PFSK-1 (cell line): ENCODE measurements around the gene NIPA2.

Source experiments
- POLR2AphosphoS5 ChIP-seq: IDR thresholded peaks from 2 replicates; pipeline ENCODE4 v1.6.1; 2012; ENCODE audit warnings: low read depth, mild to moderate bottlenecking, control low read depth, low read length, moderate library complexity
- REST ChIP-seq, 2 experiments: IDR thresholded peaks; 2 replicates each; pipeline versions ENCODE4 v1.6.1 to v1.8.0; 2011 to 2012; ENCODE audit warnings: low read depth in 2 of 2, low read length in 2 of 2, control low read depth in 1 of 2, inconsistent platforms in 1 of 2, mild to moderate bottlenecking in 1 of 2, moderate library complexity in 1 of 2; ENCODE audit not compliant: insufficient read depth in 1 of 2
- SIN3A ChIP-seq: IDR thresholded peaks from 2 replicates; pipeline ENCODE4 v1.6.1; 2012; ENCODE audit warnings: mild to moderate bottlenecking, low read length, moderate library complexity, borderline replicate concordance; ENCODE audit not compliant: insufficient read depth
- TAF1 ChIP-seq: IDR thresholded peaks from 2 replicates; pipeline ENCODE4 v1.6.1; 2012; ENCODE audit warnings: low read length, control low read depth, borderline replicate concordance; ENCODE audit not compliant: insufficient read depth

GRCh38 chr15:22893081-22893480 lies 54.6 kb downstream of the NIPA2 start:
- no peak for TF ChIP-seq REST (IDR thresholded peaks at IDR 0.05; ENCODE audit: insufficient read depth in 1 of 2, low read depth in 2 of 2, low read length in 2 of 2)
- no peak for TF ChIP-seq POLR2AphosphoS5
- TF ChIP-seq TAF1, result no peak
- TF ChIP-seq SIN3A, result no peak
